SK-N-SH treated with all-trans-retinoic acid at 6 μM for 48 hours (cell line): ENCODE results near the gene OR5A2.

Experiments used
- ATAC-seq: fragments of 200-7000 bp; cut with Tn5 transposase; 3 replicates; pipeline ENCODE4 v1.9.1; 2020; ENCODE audit warnings: mild to moderate bottlenecking, moderate library complexity
- ARNTL ChIP-seq: fragments of 450-650 bp; formaldehyde crosslinking; IDR thresholded peaks from 2 replicates; pipeline ENCODE4 v1.5.0; 2020; ENCODE audit warnings: low read depth, mild to moderate bottlenecking, moderate library complexity, borderline replicate concordance
- BACH2 ChIP-seq: fragments of 250-450 bp; sonication (Bioruptor Pico); IDR thresholded peaks from 2 replicates; pipeline ENCODE4 v1.9.0; 2021; ENCODE audit warnings: mild to moderate bottlenecking, borderline replicate concordance
- CSDC2 ChIP-seq: fragments of 250-450 bp; sonication (Bioruptor Pico); IDR thresholded peaks from 2 replicates; pipeline ENCODE4 v1.5.0; 2020; ENCODE audit warnings: mild to moderate bottlenecking, moderate library complexity
- ESRRG ChIP-seq: fragments of 250-450 bp; sonication (Bioruptor Pico); IDR thresholded peaks from 2 replicates; pipeline ENCODE4 v1.6.1; 2021; ENCODE audit warnings: mild to moderate bottlenecking
- GLIS3 ChIP-seq: fragments of 250-450 bp; sonication (Bioruptor Pico); IDR thresholded peaks from 2 replicates; pipeline ENCODE4 v1.5.0; 2020; ENCODE audit warnings: mild to moderate bottlenecking, moderate library complexity
- ISL1 ChIP-seq: fragments of 250-450 bp; sonication (Bioruptor Pico); IDR thresholded peaks from 2 replicates; pipeline ENCODE4 v2.1.2; 2022; ENCODE audit warnings: mild to moderate bottlenecking, moderate library complexity
- OSR1 ChIP-seq: fragments of 250-450 bp; sonication (Bioruptor Pico); IDR thresholded peaks from 2 replicates; pipeline ENCODE4 v1.8.0; 2022; ENCODE audit warnings: moderate library complexity, mild to moderate bottlenecking, inconsistent platforms
- PPARA ChIP-seq: fragments of 250-450 bp; sonication (Bioruptor Pico); IDR thresholded peaks from 2 replicates; pipeline ENCODE4 v1.5.0; 2020; ENCODE audit warnings: mild to moderate bottlenecking, borderline replicate concordance
- RARB ChIP-seq: fragments of 250-450 bp; sonication (Bioruptor Pico); IDR thresholded peaks from 2 replicates; pipeline ENCODE4 v1.8.0; 2021; ENCODE audit warnings: mild to moderate bottlenecking, moderate library complexity
- SNAI2 ChIP-seq: fragments of 250-450 bp; sonication (Bioruptor Pico); IDR thresholded peaks from 2 replicates; pipeline ENCODE4 v1.5.0; 2020; ENCODE audit warnings: mild to moderate bottlenecking, moderate library complexity
- TCF4 ChIP-seq: fragments of 250-450 bp; sonication (Bioruptor Pico); IDR thresholded peaks from 2 replicates; pipeline ENCODE4 v1.8.0; 2021; ENCODE audit warnings: mild to moderate bottlenecking, moderate library complexity, borderline replicate concordance
- TOX ChIP-seq: fragments of 250-450 bp; sonication (Bioruptor Pico); IDR thresholded peaks from 2 replicates; pipeline ENCODE4 v1.8.0; 2021; ENCODE audit warnings: mild to moderate bottlenecking, moderate library complexity, borderline replicate concordance
- ZC3H10 ChIP-seq: fragments of 250-450 bp; sonication (Bioruptor Pico); IDR thresholded peaks from 2 replicates; pipeline ENCODE4 v1.5.1; 2021; ENCODE audit warnings: mild to moderate bottlenecking, moderate library complexity
- ZFP3 ChIP-seq: fragments of 250-450 bp; sonication (Bioruptor Pico); IDR thresholded peaks from 2 replicates; pipeline ENCODE4 v1.5.0; 2020; ENCODE audit warnings: mild to moderate bottlenecking, moderate library complexity
- ZFP30 ChIP-seq: fragments of 450-650 bp; formaldehyde crosslinking; IDR thresholded peaks from 2 replicates; pipeline ENCODE4 v1.5.0; 2022; ENCODE audit warnings: mild to moderate bottlenecking, moderate library complexity
- ZNF565 ChIP-seq: fragments of 450-650 bp; formaldehyde crosslinking; conservative IDR thresholded peaks from 2 replicates; pipeline ENCODE4 v1.5.0; 2020; ENCODE audit warnings: low read depth, mild to moderate bottlenecking, moderate library complexity
- ZNF70 ChIP-seq: fragments of 450-650 bp; formaldehyde crosslinking; IDR thresholded peaks from 2 replicates; pipeline ENCODE4 v1.5.0; 2020; ENCODE audit warnings: mild to moderate bottlenecking, moderate library complexity
- ZNF8 ChIP-seq: fragments of 450-650 bp; formaldehyde crosslinking; IDR thresholded peaks from 2 replicates; pipeline ENCODE4 v1.5.0; 2020; ENCODE audit warnings: mild to moderate bottlenecking, moderate library complexity
- TF ChIP-seq, protein P1 (sequence below): fragments of 250-450 bp; sonication (Bioruptor Pico); IDR thresholded peaks from 2 replicates; pipeline ENCODE4 v1.8.0; 2020; ENCODE audit warnings: mild to moderate bottlenecking, moderate library complexity, borderline replicate concordance
- TF ChIP-seq, protein P2 (sequence below): fragments of 250-450 bp; sonication (Bioruptor Pico); IDR thresholded peaks from 2 replicates; pipeline ENCODE4 v1.5.0; 2020; ENCODE audit warnings: mild to moderate bottlenecking, moderate library complexity
- TF ChIP-seq, protein P3 (sequence below): fragments of 250-450 bp; sonication (Bioruptor Pico); IDR thresholded peaks from 2 replicates; pipeline ENCODE4 v1.5.1; 2021; ENCODE audit warnings: mild to moderate bottlenecking, moderate library complexity
- TF ChIP-seq, protein P4 (sequence below): fragments of 250-450 bp; sonication (Bioruptor Pico); IDR thresholded peaks from 2 replicates; pipeline ENCODE4 v1.5.1; 2020; ENCODE audit warnings: low read depth, mild to moderate bottlenecking, moderate library complexity
- TF ChIP-seq, protein P5 (sequence below): fragments of 250-450 bp; sonication (Bioruptor Pico); IDR thresholded peaks from 2 replicates; pipeline ENCODE4 v1.8.0; 2021; ENCODE audit warnings: low read depth, mild to moderate bottlenecking, moderate library complexity, borderline replicate concordance

The OR5A2 gene

DNA sequence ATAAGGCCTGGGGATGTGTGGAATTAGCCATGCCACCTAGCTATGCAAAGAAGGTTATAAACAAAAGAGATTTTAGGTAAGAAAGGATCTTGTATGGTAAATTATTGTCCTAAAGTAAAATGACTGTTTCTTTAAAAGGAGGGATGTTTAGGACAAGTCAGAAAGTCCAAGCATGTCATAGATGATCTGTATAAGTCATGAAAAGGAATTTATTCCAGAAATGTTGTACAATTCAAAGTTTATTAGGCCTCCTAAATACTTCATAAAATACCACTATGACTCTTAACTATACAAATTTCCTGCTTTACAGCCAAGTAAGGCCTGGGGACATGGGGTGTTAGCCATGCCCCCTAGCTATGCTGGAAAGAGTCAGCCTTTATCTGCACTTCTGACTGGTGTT lies 22.7 kb downstream of the OR5A2 start:
- TF ChIP-seq PPARA (CRISPR knock-in tag) (no peak), GLIS3 (CRISPR knock-in tag) (no peak), RARB (CRISPR knock-in tag) (no peak), SNAI2 (no peak), ZNF565 (CRISPR knock-in tag) (no peak), ZNF8 (CRISPR knock-in tag) (no peak), TCF4 (CRISPR knock-in tag) (no peak), ZC3H10 (CRISPR knock-in tag) (no peak), ARNTL (CRISPR knock-in tag) (no peak), CSDC2 (CRISPR knock-in tag) (no peak), TOX (CRISPR knock-in tag) (no peak), ESRRG (CRISPR knock-in tag) (no peak)
- ATAC-seq = no peak

DNA sequence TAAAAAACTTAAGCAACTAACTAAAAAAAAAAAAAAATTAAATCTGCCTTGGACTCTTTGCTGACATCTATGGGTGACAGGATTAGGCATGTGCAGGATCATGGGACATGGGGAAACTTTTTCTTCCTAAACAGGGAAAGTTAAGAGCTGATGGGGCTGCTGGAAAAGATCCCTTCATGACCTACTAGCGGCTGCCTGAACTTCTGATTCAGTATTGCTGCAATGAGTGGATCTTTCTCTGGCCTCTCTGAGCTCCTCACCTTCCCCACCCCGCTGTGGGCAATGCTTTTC lies 25.0 kb downstream of the OR5A2 start:
- ATAC-seq = no peak
- TF ChIP-seq PPARA (CRISPR knock-in tag) (no peak), ZNF565 (CRISPR knock-in tag) (no peak), TOX (CRISPR knock-in tag) (no peak), GLIS3 (CRISPR knock-in tag) (no peak), ARNTL (CRISPR knock-in tag) (no peak), TCF4 (CRISPR knock-in tag) (no peak), ISL1 (no peak), OSR1 (CRISPR knock-in tag) (no peak)
- TF ChIP-seq, protein P1, sequence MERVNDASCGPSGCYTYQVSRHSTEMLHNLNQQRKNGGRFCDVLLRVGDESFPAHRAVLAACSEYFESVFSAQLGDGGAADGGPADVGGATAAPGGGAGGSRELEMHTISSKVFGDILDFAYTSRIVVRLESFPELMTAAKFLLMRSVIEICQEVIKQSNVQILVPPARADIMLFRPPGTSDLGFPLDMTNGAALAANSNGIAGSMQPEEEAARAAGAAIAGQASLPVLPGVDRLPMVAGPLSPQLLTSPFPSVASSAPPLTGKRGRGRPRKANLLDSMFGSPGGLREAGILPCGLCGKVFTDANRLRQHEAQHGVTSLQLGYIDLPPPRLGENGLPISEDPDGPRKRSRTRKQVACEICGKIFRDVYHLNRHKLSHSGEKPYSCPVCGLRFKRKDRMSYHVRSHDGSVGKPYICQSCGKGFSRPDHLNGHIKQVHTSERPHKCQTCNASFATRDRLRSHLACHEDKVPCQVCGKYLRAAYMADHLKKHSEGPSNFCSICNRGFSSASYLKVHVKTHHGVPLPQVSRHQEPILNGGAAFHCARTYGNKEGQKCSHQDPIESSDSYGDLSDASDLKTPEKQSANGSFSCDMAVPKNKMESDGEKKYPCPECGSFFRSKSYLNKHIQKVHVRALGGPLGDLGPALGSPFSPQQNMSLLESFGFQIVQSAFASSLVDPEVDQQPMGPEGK (CRISPR knock-in tag) = no peak
- TF ChIP-seq, all 23 proteins: peak for 0

DNA sequence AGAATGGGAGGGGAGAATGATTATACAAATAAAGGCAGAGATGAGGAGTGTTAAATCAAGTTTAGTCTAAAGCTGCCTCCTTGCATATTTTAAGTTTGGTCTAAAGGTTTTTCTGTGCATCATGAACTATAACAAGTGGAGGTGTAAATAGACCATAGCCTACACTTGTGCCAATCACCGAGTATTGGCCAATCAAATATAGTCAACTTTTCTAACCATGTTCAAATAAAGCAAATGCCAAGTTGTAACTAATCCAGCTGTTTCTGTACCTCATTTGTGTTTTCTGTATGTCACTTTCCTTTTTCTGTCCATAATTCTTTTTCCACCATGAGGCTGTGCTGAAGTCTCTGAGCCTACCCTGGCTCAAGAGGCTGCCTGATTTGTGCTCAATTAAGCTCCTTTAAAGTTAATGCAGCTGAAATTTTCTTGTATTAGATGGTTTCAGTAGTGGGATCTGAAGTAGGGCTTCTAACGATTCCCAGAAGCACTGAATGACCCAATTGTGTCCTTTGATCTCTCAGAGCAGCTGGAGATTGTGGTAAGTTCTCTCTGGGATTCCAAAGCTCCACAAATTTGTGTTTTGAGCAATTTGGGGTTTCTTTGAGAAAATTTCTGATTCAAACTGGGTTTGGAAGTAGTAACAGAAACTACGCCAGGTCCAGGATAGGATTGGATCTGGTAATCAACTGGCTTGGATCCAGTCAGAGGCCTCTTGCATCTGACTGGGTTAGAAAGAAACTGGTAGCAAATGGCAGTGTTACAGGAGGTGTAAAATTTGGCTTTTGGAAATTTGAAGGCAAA lies 25.6 kb downstream of the OR5A2 start:
- no peak for ATAC-seq
- no peak for TF ChIP-seq ARNTL (CRISPR knock-in tag)
- TF ChIP-seq, protein P2, sequence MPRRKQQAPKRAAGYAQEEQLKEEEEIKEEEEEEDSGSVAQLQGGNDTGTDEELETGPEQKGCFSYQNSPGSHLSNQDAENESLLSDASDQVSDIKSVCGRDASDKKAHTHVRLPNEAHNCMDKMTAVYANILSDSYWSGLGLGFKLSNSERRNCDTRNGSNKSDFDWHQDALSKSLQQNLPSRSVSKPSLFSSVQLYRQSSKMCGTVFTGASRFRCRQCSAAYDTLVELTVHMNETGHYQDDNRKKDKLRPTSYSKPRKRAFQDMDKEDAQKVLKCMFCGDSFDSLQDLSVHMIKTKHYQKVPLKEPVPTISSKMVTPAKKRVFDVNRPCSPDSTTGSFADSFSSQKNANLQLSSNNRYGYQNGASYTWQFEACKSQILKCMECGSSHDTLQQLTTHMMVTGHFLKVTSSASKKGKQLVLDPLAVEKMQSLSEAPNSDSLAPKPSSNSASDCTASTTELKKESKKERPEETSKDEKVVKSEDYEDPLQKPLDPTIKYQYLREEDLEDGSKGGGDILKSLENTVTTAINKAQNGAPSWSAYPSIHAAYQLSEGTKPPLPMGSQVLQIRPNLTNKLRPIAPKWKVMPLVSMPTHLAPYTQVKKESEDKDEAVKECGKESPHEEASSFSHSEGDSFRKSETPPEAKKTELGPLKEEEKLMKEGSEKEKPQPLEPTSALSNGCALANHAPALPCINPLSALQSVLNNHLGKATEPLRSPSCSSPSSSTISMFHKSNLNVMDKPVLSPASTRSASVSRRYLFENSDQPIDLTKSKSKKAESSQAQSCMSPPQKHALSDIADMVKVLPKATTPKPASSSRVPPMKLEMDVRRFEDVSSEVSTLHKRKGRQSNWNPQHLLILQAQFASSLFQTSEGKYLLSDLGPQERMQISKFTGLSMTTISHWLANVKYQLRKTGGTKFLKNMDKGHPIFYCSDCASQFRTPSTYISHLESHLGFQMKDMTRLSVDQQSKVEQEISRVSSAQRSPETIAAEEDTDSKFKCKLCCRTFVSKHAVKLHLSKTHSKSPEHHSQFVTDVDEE (CRISPR knock-in tag) = no peak
- TF ChIP-seq, protein P1 (CRISPR knock-in tag) = no peak
- TF ChIP-seq, protein P3, sequence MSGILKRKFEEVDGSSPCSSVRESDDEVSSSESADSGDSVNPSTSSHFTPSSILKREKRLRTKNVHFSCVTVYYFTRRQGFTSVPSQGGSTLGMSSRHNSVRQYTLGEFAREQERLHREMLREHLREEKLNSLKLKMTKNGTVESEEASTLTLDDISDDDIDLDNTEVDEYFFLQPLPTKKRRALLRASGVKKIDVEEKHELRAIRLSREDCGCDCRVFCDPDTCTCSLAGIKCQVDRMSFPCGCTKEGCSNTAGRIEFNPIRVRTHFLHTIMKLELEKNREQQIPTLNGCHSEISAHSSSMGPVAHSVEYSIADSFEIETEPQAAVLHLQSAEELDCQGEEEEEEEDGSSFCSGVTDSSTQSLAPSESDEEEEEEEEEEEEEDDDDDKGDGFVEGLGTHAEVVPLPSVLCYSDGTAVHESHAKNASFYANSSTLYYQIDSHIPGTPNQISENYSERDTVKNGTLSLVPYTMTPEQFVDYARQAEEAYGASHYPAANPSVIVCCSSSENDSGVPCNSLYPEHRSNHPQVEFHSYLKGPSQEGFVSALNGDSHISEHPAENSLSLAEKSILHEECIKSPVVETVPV (CRISPR knock-in tag) = no peak
- no peak for TF ChIP-seq SNAI2
- TF ChIP-seq ZNF565 (CRISPR knock-in tag) = no peak
- TF ChIP-seq, protein P4, sequence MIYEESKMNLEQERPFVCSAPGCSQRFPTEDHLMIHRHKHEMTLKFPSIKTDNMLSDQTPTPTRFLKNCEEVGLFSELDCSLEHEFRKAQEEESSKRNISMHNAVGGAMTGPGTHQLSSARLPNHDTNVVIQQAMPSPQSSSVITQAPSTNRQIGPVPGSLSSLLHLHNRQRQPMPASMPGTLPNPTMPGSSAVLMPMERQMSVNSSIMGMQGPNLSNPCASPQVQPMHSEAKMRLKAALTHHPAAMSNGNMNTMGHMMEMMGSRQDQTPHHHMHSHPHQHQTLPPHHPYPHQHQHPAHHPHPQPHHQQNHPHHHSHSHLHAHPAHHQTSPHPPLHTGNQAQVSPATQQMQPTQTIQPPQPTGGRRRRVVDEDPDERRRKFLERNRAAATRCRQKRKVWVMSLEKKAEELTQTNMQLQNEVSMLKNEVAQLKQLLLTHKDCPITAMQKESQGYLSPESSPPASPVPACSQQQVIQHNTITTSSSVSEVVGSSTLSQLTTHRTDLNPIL = no peak
- TF ChIP-seq BACH2 (CRISPR knock-in tag) = no peak
- TF ChIP-seq ZFP3 (CRISPR knock-in tag) = no peak
- no peak for TF ChIP-seq PPARA (CRISPR knock-in tag)
- TF ChIP-seq OSR1 (CRISPR knock-in tag) = no peak
- no peak for TF ChIP-seq ZNF70 (CRISPR knock-in tag)
- no peak for TF ChIP-seq CSDC2 (CRISPR knock-in tag)
- no peak for TF ChIP-seq ZNF8 (CRISPR knock-in tag)
- no peak for TF ChIP-seq ZC3H10 (CRISPR knock-in tag)
- no peak for TF ChIP-seq ISL1
- no peak for TF ChIP-seq TOX (CRISPR knock-in tag)
- TF ChIP-seq ZFP30 = no peak
- TF ChIP-seq, protein P5, sequence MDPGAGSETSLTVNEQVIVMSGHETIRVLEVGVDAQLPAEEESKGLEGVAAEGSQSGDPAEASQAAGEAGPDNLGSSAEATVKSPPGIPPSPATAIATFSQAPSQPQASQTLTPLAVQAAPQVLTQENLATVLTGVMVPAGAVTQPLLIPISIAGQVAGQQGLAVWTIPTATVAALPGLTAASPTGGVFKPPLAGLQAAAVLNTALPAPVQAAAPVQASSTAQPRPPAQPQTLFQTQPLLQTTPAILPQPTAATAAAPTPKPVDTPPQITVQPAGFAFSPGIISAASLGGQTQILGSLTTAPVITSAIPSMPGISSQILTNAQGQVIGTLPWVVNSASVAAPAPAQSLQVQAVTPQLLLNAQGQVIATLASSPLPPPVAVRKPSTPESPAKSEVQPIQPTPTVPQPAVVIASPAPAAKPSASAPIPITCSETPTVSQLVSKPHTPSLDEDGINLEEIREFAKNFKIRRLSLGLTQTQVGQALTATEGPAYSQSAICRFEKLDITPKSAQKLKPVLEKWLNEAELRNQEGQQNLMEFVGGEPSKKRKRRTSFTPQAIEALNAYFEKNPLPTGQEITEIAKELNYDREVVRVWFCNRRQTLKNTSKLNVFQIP (CRISPR knock-in tag) = no peak
- TF ChIP-seq, all 23 proteins: peak for 0
